Activated T-helper 9 cell treated with anti-CD3 and anti-CD28 coated beads, Interleukin-2, amount 50 U/mL, for 16 hours (primary cell): ENCODE results near the gene ISG20L2.
"Not testable (repeated sequence)": the region's sequence is repeated elsewhere in the genome, so short reads cannot be mapped to it uniquely, and the experiment has no call there.

Source experiments
- DNase-seq: peaks from one replicate; pipeline ENCODE4 v3.0.0-alpha.2; 2020; ENCODE audit warnings: low read depth

The ISG20L2 gene, protein sequence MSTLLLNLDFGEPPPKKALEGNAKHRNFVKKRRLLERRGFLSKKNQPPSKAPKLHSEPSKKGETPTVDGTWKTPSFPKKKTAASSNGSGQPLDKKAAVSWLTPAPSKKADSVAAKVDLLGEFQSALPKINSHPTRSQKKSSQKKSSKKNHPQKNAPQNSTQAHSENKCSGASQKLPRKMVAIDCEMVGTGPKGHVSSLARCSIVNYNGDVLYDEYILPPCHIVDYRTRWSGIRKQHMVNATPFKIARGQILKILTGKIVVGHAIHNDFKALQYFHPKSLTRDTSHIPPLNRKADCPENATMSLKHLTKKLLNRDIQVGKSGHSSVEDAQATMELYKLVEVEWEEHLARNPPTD

DNA sequence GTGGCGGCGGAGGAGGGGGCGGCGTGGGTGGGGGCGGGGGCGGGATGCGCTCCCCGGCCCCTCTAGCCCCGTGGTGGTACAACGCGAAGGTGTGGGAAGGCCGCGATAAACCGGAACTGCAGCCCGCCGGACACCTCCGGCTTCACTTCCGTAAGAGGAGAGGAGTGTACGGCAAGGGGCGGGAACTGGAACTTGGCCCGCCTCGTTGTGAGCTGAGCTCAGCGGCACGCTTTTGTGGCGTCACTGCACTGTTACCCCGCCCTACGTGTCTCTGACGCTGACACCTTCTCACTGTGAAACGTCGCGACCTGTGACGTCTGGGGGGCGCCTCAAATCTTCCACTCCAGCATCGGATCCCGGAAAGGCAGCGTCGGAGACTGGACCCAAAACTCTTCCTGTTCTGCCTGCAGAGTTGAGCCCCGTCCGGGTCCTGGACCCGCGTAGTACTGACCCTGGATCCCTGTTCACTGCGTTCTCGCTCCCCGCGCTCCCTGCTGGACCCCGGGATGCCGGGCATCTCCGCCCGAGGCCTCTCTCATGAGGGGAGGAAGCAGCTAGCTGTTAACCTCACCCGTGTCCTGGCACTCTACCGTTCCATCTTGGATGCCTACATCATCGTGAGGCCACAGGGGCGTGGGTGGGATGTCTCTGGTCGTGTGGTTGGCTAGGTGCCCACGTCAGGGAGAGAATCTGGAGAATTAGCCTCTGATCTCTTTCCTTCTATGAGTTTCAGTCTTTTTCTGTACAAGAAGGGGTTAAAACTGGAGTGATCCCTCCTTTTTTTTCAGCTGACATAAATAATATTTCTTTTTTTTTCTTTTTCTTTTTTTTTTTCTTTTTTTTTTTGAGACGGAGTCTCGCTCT lies at the start of gene ISG20L2:
Gene ISG20L2, minus strand, starts transcription at position 168 of the 864 bp plus-strand sequence. CDS start 1,114 bp downstream, outside the sequence.
- peak; percentile 89 for DNase-seq

- no peak for DNase-seq
These were observed 49.0 kb upstream of the ISG20L2 start for GRCh38 chr1:156777573-156777972.

- DNase-seq, result no peak
These were observed 48.4 kb upstream of the ISG20L2 start for GRCh38 chr1:156776942-156777341.

DNA sequence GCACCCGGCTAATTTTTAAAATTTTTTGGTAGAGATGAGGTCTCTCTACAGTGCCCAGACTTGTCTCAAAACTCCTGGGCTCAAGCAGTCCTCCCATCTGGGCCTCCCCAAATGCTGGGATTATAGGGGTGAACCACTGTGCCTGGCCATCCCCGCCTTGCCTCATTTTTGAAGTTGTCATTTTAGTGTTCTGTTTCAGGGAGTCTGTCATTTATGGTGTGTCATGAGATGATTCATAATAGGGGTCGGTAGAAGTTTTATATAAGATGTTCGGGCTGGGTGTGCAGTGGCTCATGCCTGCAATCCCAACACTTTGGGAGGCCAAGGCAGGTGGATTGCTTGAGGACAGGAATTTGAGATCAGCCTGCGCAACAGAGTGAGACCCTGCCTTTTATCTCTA lies 47.2 kb upstream of the ISG20L2 start:
- no peak for DNase-seq

DNA sequence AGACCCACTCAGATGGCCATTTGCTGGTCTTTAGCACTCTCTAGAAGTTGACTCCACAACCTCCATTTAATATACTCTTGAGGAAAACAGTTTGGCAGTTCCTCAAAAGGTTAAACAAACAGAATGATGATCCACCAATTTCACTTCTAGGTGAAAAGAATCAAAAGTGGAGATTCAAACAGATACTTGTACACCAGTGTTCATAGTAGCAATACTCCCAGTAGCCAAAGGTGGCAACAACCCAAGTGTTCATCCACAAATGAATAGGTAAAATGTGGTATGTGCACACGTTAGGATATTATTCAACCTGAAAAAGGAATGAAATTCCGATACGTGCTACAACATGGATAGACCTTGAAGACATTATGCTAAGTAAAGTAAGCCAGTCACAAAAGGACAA lies 45.0 kb upstream of the ISG20L2 start:
- DNase-seq, result no peak

DNA sequence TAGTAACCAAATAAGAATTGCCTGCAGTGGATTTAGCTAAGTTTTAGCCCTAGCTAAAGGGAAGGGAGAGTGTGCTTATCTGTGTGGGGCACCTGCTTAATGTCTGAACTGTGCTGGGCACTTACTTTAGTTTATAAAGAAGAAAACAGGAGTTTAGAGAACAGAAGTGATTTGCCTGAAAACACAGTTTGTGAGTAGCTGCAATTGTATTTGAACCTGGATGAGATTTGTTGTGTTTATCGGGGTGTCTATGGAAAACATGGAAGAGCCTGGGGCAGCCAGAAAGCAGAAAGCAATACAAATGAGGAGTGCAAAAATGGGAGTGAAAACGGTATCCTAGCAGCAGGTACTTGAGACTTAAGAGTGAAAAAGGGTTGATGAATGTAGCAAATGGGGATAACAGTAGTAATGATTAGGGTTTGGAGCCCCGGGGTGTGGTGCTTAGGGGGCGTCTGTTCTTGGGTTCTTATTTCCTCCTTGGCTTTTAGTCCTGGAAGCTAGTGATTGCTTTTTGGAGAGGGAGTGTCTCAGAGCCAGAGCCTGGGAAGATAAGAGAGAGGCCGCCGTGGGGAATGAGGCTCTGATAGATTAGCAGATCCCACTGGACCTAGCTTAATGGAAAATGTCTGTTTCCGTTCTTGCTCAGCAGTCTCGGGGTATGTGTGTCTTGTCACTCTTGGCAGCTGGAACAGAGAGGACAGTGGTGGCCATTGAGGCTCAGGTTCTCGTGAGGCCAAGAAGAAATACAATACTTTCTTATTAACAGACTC lies 44.3 kb upstream of the ISG20L2 start:
- no peak for DNase-seq

DNA sequence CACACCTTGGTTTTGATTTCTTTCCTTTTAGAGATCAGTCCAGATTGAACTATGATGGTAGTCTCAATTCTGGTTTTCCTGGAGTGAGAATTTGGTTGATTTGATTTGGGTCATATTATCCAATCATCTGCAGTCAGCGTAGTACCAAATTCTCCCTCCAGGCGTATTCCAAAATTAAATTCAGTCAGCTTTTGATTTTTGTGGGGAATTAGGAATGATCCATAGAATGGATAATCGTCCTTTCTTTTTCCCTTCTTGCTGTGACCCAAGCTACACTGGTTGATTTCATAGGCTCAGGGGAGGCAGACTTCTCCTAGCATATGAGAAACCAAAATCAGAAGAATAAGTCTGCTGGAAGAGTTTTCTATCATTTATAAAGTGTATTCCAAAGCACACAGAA lies 43.7 kb upstream of the ISG20L2 start:
- DNase-seq, result no peak

DNA sequence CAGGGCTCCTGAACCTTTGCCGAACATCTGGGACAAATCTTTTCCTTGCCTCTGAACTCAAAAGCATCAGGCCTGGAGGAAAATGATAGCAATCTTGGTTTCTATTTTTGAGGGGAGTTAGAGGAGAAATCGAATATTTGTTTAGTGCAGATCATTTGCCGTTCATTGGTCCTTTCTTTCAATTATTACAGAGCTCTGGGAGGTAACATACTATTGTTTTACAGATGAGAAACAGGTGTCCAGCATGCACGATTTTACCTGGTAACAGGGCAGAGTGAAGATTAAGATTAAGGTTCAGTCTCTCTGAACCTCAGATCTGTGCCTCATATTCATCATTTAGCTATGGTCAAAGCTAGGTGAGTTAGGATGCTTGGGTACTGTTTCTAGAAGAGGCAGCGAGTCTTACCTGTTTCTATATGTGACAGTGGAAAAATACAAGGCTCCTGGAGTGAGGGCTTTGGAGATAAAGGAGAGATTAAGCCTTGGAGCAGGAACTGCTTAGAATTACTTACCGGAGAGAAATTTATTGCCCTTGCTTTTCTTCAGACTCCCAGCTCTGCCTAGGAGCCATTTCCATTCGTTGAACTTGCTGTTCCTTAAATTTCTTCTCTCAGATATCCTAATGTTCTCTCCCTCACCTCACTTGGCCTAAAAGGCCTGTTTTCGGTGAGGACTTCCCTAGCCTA lies 40.2 kb upstream of the ISG20L2 start:
- no peak for DNase-seq

GRCh38 chr1:156767879-156768604 lies 39.5 kb upstream of the ISG20L2 start:
- DNase-seq, result no peak

DNA sequence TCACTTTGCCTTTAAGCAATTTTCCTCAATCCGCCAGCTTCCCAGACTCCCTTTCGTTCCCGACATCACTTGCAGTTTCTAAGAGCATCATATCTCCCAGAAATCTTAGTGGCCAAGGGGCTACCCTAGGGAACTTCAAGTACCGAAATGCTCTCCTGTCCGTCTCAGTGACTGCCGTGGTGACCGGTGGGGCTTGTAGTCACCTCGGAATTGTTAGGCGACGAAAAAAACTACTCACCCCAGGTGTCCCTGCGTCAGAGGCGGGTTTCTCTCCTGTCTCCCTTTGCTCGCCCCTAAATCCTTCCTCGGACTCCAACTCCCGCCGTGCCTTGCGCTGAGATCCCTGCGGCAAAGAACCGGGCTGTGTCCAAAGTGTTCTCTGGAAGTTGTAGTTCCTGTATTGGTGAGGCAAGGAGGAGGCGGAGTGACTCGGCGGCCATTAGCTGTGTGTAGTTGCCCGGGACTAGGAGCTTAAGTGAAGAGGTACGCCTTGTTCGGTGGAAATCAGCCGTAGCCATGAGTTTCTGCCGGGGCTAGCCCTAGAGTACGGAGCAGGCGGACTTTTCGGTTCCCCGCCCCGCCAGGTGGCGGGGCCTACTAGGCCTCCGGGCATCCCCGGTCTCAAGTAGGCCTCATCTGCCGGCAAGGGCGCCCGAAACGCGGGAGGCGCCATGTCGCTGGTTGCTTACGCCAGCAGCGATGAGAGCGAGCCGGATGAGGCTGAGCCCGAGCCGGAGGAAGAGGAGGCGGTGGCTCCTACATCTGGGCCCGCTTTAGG lies 38.7 kb upstream of the ISG20L2 start, which contains the start of gene PRCC:
Gene PRCC, plus strand, starts transcription at position 435 of the 778 bp plus-strand sequence. Its CDS starts 237 bp downstream, at position 672.
- DNase-seq, result peak; percentile 95

DNA sequence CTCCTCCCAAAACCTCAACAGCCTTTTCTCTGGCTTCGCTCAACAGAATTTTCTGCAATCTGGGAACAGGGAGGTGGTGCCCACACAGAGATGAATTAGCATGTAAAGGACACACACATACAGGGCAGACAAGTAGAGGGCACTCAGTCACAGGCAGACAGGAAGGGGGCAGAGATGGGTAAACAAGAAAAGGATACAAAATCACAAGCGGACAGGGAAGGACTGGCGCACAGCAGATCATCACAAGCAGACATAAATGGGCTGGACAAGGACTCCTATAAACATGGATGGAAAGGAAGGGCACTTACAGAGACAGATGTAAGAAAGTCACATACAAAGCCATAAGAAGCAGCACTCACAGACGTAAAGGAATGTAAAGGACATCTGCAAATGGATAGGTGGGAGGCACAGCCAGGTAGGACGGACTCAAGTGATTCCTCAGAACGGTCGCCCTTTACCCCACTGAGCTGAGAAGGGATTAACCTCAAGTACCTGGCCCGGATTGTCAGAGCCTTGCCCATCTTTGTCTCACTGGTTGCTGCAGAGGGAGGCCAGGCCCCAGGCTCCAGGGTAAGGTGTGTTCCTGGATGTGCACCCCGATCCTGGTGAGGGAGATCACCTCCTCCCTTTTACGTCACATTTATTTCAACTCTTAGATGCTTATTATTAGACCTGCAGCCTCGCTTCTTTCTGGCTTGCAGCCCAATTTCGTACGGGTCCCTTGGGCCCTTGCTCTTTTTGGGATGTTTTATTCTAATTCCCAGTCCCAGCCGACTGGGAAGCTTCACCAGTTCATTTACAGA lies 37.9 kb upstream of the ISG20L2 start:
- DNase-seq, result no peak

GRCh38 chr1:156765666-156766065 lies 37.1 kb upstream of the ISG20L2 start:
- DNase-seq, result no peak

GRCh38 chr1:156765136-156765535 lies 36.6 kb upstream of the ISG20L2 start:
- DNase-seq, result not testable (repeated sequence)

DNA sequence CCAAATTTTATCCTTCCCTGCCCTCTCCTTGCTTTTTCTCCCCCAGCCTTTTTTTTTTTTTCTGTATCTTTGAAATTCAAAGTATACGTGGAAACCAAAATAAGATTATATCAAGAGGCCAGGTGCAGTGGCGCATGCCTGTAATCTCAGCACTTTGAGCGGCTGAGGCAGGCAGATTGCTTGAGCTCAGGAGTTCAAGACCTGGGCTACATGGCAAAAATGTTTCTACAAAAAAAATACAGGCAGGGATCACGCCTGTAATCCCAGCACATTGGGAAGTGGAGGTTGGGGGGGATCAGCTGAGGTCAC lies 32.2 kb upstream of the ISG20L2 start:
- DNase-seq, result no peak

GRCh38 chr1:156760092-156760795 lies 31.7 kb upstream of the ISG20L2 start:
- no peak for DNase-seq

DNA sequence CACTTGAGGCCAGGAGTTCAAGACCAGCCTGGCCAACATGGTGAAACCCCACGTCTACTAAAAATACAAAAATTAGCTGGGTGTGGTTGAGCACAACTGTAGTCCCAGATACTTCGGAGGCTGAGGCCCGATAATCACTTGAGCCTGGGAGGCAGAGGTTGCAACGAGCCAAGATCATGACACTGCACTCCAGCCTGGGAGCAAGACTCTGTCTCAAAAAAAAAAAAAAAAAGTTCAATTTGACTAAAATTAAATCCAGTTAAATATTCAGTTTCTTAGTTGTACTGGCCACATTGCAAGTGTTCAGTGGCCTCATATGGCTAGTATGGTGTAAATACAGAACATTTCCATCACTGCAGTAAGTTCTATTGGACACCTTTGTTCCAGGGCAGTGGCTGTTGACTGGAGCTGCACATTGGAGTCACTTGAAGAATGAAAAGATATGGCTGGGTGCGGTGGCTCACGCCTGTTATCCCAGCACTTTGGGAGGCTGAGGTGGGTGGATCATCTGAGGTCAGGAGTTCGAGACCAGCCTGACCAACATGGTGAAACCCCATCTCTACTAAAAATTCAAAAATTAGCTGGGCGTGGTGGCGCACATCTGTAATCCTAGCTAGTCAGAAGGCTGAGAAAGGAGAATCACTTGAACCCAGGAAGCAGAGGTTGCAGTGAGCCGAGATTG lies 29.1 kb upstream of the ISG20L2 start:
- not testable (repeated sequence) for DNase-seq

DNA sequence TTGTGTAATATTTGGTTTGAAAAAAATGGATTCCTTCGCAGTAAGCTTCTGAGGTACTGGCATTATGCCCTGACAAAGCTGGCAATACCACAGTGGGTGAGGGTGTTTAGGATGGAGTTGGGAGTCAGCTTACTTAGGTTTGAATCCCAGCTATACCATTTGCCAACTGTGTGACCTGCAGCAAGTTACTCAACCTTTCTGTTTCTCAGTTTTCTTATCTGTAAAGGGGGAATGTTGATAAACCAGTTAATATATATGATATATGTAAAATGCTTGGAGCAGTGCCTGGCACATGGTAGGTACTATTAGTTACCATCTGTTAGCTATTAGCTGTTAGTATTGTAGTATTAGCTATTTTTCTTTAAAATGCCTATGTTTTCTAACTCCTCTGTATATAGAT lies 27.8 kb upstream of the ISG20L2 start:
- DNase-seq, result no peak

GRCh38 chr1:156755527-156755950 lies 27.0 kb upstream of the ISG20L2 start:
- DNase-seq, result no peak
